ENCODE measurements around the gene FAM181A. TPM values are rescaled to one million over a fixed set of nuclear protein-coding genes. Genes with fewer than 3 reads are reported as not detected.

FAM181A gene
- total RNA-seq, 2 experiments from 2014 or later, result not detected

DNA sequence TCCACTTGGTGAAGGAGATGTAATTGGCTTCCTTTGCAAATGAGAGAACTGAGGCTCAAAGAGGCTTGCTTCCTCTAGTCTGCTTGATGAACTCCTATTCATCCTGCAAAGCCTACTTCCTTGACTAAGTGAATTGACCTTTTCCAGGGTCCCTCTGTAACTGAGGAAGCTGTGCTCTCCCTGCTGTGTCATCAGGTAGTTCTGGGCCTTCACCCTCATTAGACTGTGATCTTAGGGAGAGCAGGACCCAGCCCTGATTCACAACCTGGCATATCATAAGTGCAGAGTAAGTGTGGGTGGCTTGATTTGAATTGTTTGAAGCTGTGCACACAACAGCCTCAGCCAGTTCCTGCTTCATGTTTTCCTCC, 32.9 kb downstream of the FAM181A start:
- peaks cover 7% of the 10 kb centered on the region for H3K36me3 Mint-ChIP-seq

GRCh38 chr14:93960774-93961438, 33.8 kb downstream of the FAM181A start:
- no peaks in the 10 kb centered on the region for H3K9me3 Mint-ChIP-seq
- peaks cover 13% of the 10 kb centered on the region for H3K36me3 Mint-ChIP-seq
- H3K27ac Mint-ChIP-seq, result peak overlapping the region; percentile 91
- ATAC-seq (ENCODE audit: low read depth), result no peak
- no peaks in the 10 kb centered on the region for H3K27me3 Mint-ChIP-seq
- H3K4me3 Mint-ChIP-seq, result peak overlapping the region; percentile 72
- no peak for DNase-seq
- POLR2A ChIA-PET, result interaction anchor here (3.3 to 9.9 kb wide), 2 partner anchors 12 to 21 kb away, joined by 12 to 190 read pairs; partner anchors contain the start of gene ASB2
- peaks cover 79% of the 10 kb centered on the region for H3K4me1 Mint-ChIP-seq

More for the DNA sequence above, 32.9 kb downstream of the FAM181A start:
- Mint-ChIP-seq H3K4me1 (peaks cover 85% of the 10 kb centered on the region), H3K4me3 (peak overlapping the region; percentile 74), H3K9me3 (no peaks in the 10 kb centered on the region), H3K27ac (peak overlapping the region; percentile 91), H3K27me3 (no peaks in the 10 kb centered on the region)
- no peak for ATAC-seq (ENCODE audit: low read depth)
- POLR2A ChIA-PET, result interaction anchor here (1.8 to 9.9 kb wide), 3 partner anchors 13 to 52 kb away, joined by 5 to 190 read pairs (median 12); partner anchors contain the start of gene ASB2
- DNase-seq, result no peak

DNA sequence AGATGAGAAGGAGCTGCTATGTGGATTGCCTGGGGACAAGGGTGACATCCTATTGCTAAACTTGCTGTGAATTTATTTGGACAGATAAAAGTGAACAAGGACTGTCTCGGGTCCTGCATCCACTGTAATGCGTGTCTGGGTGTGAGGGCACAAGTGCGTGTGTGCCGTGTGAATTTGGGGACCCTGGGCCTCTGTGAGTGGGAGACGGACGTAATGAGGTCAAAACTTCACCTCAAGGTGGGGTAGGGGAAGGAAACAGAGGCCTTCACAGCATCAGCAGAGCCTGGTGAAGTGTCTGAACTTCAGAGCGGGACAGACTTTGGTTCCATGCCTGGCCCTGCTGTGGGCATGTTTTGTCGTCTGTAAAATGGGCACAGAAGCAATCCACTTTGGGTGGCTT, 34.5 kb downstream of the FAM181A start:
- Mint-ChIP-seq H3K9me3 (no peaks in the 10 kb centered on the region), H3K4me3 (peak overlapping the region; percentile 72), H3K4me1 (peaks cover 78% of the 10 kb centered on the region), H3K27ac (peak overlapping the region; percentile 91), H3K27me3 (no peaks in the 10 kb centered on the region), H3K36me3 (peaks cover 13% of the 10 kb centered on the region)
- POLR2A ChIA-PET, result interaction anchor here (3.3 to 9.9 kb wide), 2 partner anchors 11 to 21 kb away, joined by 12 to 190 read pairs; partner anchors contain the start of gene ASB2
- DNase-seq (no peak), ATAC-seq (ENCODE audit: low read depth) (no peak)

DNA sequence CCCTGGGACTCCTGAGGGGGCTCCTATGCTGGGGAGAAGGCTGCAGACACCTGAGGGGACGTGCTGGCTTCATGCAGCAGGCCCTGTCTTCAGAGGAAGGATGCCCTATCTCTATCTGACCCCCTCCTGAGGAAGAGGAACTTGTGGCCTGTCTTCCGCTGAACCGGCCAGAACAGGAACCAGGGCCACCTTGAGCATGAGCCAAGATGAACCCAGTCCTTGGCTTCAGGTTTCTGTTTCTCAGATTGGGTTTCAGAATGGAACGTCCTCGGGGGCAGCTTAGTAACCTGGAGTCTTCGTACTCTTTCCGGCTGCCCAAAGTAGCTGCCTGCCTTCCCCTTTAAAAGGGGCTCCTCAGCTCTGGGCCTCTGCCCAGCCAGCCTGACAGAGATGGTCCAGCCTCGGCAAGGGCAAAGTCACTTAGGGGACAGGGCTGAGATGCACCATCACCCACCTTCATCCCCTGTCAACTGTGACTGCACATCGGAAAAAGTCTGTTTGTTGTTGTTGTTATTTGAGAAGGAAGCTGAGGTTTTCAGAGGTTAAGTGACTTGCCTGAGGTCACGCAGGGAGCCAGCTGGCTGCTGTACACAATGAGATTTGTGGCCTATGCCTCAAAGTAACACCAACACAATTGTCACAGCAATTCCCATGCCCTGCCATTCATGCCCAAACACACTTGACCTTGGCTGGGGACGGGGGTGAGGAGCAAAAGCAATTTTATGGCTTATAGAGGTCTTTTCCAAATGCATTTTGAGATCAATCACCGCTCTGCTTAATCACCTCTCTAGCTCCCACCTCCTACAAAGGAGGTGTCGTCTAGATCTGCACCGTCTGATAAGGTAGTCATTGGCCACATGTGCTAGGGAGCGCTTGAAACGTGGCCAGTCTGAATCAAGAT, 35.8 kb downstream of the FAM181A start:
- DNase-seq, result peak; percentile 71
- Mint-ChIP-seq H3K27ac (peak overlapping the region; percentile 98), H3K27me3 (no peaks in the 10 kb centered on the region), H3K9me3 (no peaks in the 10 kb centered on the region), H3K4me1 (peaks cover 70% of the 10 kb centered on the region), H3K36me3 (peaks cover 13% of the 10 kb centered on the region), H3K4me3 (peak overlapping the region; percentile 73)
- POLR2A ChIA-PET, result interaction anchor here (0.5 to 9.9 kb wide), 11 partner anchors 8 to 858 kb away, joined by 3 to 190 read pairs (median 4); partner anchors contain the start of genes ASB2, DDX24 and IFI27L1
- ATAC-seq (ENCODE audit: low read depth), result peak; percentile 53

DNA sequence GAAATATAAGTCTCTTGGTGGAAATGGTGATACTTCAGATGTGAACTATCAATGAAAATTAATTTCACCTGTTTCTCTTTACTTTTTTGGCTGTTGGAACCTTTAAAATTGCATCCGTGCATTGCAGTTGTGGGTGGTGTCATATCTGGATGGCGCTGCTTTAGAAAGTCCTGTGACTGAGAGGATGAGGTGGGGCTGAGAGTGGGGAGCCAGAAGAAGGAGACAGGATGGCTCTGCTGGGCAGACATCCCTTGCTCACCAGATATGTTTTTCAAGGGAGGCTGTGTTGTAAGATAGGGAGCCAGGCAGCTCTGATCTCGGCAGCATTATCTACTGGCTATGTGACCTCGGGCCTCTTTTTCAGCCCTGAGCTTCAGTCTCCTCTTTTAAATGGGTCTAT, 36.5 kb downstream of the FAM181A start:
- Mint-ChIP-seq H3K9me3 (no peaks in the 10 kb centered on the region), H3K36me3 (peaks cover 13% of the 10 kb centered on the region), H3K27ac (peak overlapping the region; percentile 98), H3K4me1 (peaks cover 62% of the 10 kb centered on the region), H3K27me3 (no peaks in the 10 kb centered on the region), H3K4me3 (peak overlapping the region; percentile 73)
- POLR2A ChIA-PET, result interaction anchor here (0.9 to 9.9 kb wide), 7 partner anchors 8 to 118 kb away, joined by 3 to 190 read pairs (median 7); partner anchors contain the start of genes ASB2, DDX24 and IFI27L1
- DNase-seq, result no peak
- no peak for ATAC-seq (ENCODE audit: low read depth)

- ATAC-seq (ENCODE audit: low read depth), result no peak
- H3K27ac Mint-ChIP-seq, result peak overlapping the region; percentile 54
- H3K27me3 Mint-ChIP-seq, result no peaks in the 10 kb centered on the region
- POLR2A ChIA-PET, result interaction anchor here (2.7 to 9.9 kb wide), 2 partner anchors 8 to 9 kb away, joined by 9 to 190 read pairs; partner anchors contain the start of gene ASB2
- H3K9me3 Mint-ChIP-seq, result no peaks in the 10 kb centered on the region
- H3K4me1 Mint-ChIP-seq, result peaks cover 59% of the 10 kb centered on the region
- H3K4me3 Mint-ChIP-seq, result no peak overlapping the region
- peaks cover 16% of the 10 kb centered on the region for H3K36me3 Mint-ChIP-seq
- no peak for DNase-seq
Observed at GRCh38 chr14:93964281-93964680, 37.1 kb downstream of the FAM181A start.

- H3K4me1 Mint-ChIP-seq, result peaks cover 54% of the 10 kb centered on the region
- ATAC-seq (ENCODE audit: low read depth) (no peak), DNase-seq (no peak)
- peak overlapping the region; percentile 28 for H3K27ac Mint-ChIP-seq
- POLR2A ChIA-PET, result interaction anchor here (1.3 to 2.7 kb wide), 2 partner anchors 10 to 25 kb away, joined by 4 to 9 read pairs; no protein-coding TSS in a partner anchor
- no peaks in the 10 kb centered on the region for H3K27me3 Mint-ChIP-seq
- H3K36me3 Mint-ChIP-seq, result peaks cover 16% of the 10 kb centered on the region
- H3K4me3 Mint-ChIP-seq, result peak overlapping the region; percentile 2
- H3K9me3 Mint-ChIP-seq, result no peaks in the 10 kb centered on the region
Observed at GRCh38 chr14:93964820-93965286, 37.7 kb downstream of the FAM181A start.

- no peak overlapping the region for H3K4me3 Mint-ChIP-seq
- H3K27ac Mint-ChIP-seq, result no peak overlapping the region
- H3K9me3 Mint-ChIP-seq, result no peaks in the 10 kb centered on the region
- ATAC-seq (ENCODE audit: low read depth) (no peak), DNase-seq (no peak)
- peaks cover 54% of the 10 kb centered on the region for H3K4me1 Mint-ChIP-seq
- peaks cover 16% of the 10 kb centered on the region for H3K36me3 Mint-ChIP-seq
- H3K27me3 Mint-ChIP-seq, result no peaks in the 10 kb centered on the region
- POLR2A ChIA-PET, result interaction anchor here (1.3 to 2.7 kb wide), 2 partner anchors 10 to 26 kb away, joined by 4 to 9 read pairs; no protein-coding TSS in a partner anchor
Observed at GRCh38 chr14:93965287-93965821, 38.2 kb downstream of the FAM181A start.

- ATAC-seq (ENCODE audit: low read depth) (no peak), DNase-seq (no peak)
- Mint-ChIP-seq H3K4me3 (no peak overlapping the region), H3K9me3 (no peaks in the 10 kb centered on the region), H3K27ac (no peak overlapping the region), H3K4me1 (peaks cover 56% of the 10 kb centered on the region), H3K27me3 (no peaks in the 10 kb centered on the region), H3K36me3 (peaks cover 16% of the 10 kb centered on the region)
- POLR2A ChIA-PET, result interaction anchor here (1.3 kb wide), 1 partner anchor 26 kb away, joined by 4 read pairs; no protein-coding TSS in a partner anchor
Observed at GRCh38 chr14:93965946-93966474, 38.9 kb downstream of the FAM181A start.

- no peaks in the 10 kb centered on the region for H3K9me3 Mint-ChIP-seq
Observed at GRCh38 chr14:93967637-93968250, 40.6 kb downstream of the FAM181A start.

DNA sequence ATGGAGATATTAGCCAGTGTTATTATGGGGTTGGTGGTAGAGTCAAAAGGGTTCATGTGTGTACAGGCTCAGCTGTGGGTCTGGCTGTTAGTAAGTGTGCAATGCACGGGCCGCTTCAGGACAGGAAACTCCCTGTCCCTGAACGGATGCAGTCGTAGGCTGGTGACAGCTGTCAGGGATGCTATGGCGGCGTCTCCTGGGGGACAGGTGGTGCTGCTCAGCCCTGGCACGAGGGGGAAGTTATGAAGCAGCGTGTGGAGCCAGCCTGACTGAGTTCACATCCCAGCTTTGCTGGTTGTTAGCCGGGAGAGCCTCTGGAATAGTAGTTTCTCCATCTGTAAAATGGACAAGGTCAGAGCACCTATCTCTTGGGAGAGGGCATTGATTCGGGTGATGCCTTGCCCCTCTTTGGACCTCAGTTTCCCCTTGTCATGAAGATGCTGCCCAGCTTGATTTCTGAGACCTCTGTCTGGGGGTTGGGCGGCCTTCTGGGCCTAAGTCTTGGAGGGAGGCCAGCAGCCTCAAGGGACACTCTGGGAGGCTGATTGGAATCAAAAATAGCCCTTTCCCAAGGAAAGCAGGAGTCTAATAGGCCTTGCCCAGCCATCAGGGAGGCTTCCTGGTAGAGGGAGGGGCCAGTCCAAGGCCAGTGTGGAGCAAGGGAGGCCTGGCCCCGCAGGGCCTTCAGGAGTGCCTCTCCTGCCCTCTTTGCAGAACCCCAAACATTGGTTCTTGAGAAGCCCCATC, 42.1 kb downstream of the FAM181A start:
- DNase-seq, result no peak
- no peak for ATAC-seq (ENCODE audit: low read depth)
- H3K9me3 Mint-ChIP-seq, result no peaks in the 10 kb centered on the region
- no peak overlapping the region for H3K4me3 Mint-ChIP-seq
- H3K36me3 Mint-ChIP-seq, result peaks cover 14% of the 10 kb centered on the region
- POLR2A ChIA-PET, result interaction anchor here (1.4 to 12.4 kb wide), 5 partner anchors 10 to 38 kb away, joined by 3 to 190 read pairs (median 6); no protein-coding TSS in a partner anchor
- H3K27ac Mint-ChIP-seq, result peak overlapping the region; percentile 69
- no peaks in the 10 kb centered on the region for H3K27me3 Mint-ChIP-seq
- H3K4me1 Mint-ChIP-seq, result peaks cover 53% of the 10 kb centered on the region

More at GRCh38 chr14:93967637-93968250, 40.6 kb downstream of the FAM181A start:
- Mint-ChIP-seq H3K27me3 (no peaks in the 10 kb centered on the region), H3K27ac (no peak overlapping the region), H3K4me3 (no peak overlapping the region), H3K4me1 (peaks cover 57% of the 10 kb centered on the region), H3K36me3 (peaks cover 14% of the 10 kb centered on the region)
- POLR2A ChIA-PET, result interaction anchor here (0.9 to 12.4 kb wide), 3 partner anchors 9 to 28 kb away, joined by 3 to 190 read pairs (median 4); no protein-coding TSS in a partner anchor
- ATAC-seq (ENCODE audit: low read depth) (no peak), DNase-seq (no peak)

Measured in activated naive CD8-positive, alpha-beta T cell treated with anti-CD3 and anti-CD28 coated beads, Interleukin-2, amount 10 ng/mL, durations not matched to agents 7 days and 5 days (primary cell).